ENCODE measurements around the gene PHPT1.

The PHPT1 gene

DNA sequence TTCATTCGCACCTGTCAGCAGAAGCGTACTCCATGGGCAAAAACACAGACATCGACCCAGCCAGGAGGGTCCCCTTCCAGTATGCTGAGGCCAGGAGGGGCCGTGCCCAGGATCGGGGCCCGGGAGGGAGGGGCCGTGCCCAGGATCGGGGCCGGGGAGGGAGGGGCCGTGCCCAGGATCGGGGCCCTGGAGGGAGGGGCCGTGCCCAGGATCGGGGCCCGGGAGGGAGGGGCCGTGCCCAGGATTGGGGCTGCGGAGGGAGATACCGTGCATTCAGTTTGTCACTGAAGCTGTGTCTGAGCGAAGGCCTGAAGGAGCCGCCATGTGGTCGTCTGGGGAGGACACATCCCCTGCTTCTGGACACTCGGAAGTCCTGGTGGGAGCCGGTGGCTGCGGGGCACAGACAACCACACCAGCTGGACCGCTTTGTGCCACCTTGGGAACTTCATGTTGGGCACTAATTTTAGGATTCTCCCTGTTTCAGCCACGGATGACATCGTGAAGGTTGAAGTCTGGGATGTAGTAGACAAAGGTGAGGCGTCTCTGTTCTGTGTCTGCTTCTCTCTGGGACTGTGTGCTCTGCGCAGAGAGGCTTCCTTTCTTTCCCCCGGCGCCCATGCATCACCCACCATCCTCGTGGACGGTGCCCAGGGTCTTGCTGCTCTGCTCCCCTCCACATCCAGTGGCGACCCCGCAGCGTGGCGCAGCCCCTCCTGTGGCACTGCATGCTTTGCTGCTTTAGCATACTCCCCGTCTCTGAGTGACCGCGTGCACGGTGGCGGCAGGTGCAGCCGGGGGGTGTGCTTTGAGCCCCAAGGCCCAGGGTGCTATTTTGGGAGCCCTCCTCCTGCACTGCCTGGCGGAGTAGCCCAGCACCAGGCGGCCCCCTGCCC lies 23.7 kb upstream of the PHPT1 start:
- Histone ChIP-seq H3K4me1 (ENCODE audit: control insufficient read depth, low read depth, low read length) (peaks cover 5% of the 10 kb centered on the region), H3K9ac (ENCODE audit: low read length) (no peak overlapping the region), H3K4me3 (ENCODE audit: low read length) (no peak overlapping the region), H3K9me3 (ENCODE audit: control insufficient read depth, low read depth, low read length) (no peaks in the 10 kb centered on the region), H3K27me3 (ENCODE audit: control insufficient read depth, insufficient read depth, low read length) (peaks cover 6% of the 10 kb centered on the region), H3K36me3 (ENCODE audit: control insufficient read depth, low read depth, low read length) (peaks cover 47% of the 10 kb centered on the region), H3K27ac (ENCODE audit: low read length) (no peak overlapping the region)

DNA sequence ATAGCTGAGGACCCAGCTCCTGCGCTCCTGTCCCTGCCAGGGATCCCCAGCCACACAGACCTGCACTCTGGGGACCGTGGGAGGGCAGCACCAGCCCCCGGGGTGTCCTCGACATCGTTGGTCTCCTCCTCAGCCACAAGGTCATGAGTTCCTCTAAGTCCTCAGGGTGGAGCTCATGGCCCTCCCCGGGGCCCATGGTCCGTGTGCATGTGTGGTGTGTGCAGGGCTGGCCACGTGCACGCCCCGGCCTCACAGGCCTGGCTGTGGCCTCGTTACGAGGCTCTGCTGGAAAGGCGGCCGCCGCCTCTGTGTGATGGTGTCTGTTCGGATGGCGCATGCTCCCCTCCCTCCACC lies 23.0 kb upstream of the PHPT1 start:
- no peak overlapping the region for H3K27ac ChIP-seq (ENCODE audit: low read length)
- H3K36me3 ChIP-seq (ENCODE audit: control insufficient read depth, low read depth, low read length) = peaks cover 53% of the 10 kb centered on the region
- no peaks in the 10 kb centered on the region for H3K4me1 ChIP-seq (ENCODE audit: control insufficient read depth, low read depth, low read length)
- H3K9me3 ChIP-seq (ENCODE audit: control insufficient read depth, low read depth, low read length) = no peaks in the 10 kb centered on the region
- no peak overlapping the region for H3K9ac ChIP-seq (ENCODE audit: low read length)
- no peaks in the 10 kb centered on the region for H3K27me3 ChIP-seq (ENCODE audit: control insufficient read depth, insufficient read depth, low read length)
- H3K4me3 ChIP-seq (ENCODE audit: low read length) = no peak overlapping the region

DNA sequence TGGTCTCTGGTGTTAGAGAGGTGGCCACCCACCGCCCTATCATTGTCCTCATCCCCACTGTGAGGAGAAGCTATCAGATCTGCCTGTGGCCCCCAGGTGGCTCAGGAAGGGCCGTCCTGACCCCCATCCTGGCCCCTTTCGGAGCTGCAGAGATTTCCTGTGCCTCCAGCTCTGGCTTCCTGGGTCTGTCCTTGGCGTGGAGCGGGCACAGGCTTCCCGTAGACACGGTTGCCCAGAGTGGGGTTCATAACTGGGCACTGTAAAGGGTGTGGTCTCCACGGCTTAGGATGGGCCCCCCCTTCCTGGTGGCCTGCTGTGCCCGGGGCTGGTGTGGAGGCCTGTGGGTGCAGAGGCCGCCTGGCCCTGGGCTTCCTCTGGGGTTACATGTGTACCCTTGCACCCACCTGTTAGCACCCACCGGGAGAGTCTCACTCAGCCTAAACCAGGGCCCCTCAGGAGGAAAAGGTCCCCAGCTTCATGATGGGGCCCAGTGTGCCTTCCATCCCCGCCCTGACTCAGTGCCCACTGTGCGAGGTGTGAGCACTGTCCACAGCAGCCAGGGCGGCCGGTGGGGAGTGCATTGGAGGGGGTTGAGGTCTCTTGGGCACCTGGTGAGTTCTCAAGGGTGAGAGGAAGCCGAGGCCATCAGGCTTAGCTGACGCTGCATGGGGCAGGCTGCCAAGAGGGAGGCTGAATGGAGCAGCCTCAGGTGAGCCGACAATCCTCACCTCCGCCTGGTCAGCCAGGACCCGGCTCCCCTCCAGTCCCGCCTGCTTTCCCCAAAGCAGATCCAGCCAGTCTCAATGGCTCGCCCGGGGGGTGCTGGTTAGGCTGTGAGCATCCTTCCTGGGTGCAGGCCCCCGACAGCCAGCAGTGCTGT lies 22.3 kb upstream of the PHPT1 start:
- H3K27me3 ChIP-seq (ENCODE audit: control insufficient read depth, insufficient read depth, low read length) = no peaks in the 10 kb centered on the region
- H3K9ac ChIP-seq (ENCODE audit: low read length) = no peak overlapping the region
- H3K4me3 ChIP-seq (ENCODE audit: low read length) = no peak overlapping the region
- peaks cover 54% of the 10 kb centered on the region for H3K36me3 ChIP-seq (ENCODE audit: control insufficient read depth, low read depth, low read length)
- no peaks in the 10 kb centered on the region for H3K4me1 ChIP-seq (ENCODE audit: control insufficient read depth, low read depth, low read length)
- no peak overlapping the region for H3K27ac ChIP-seq (ENCODE audit: low read length)
- H3K9me3 ChIP-seq (ENCODE audit: control insufficient read depth, low read depth, low read length) = no peaks in the 10 kb centered on the region

DNA sequence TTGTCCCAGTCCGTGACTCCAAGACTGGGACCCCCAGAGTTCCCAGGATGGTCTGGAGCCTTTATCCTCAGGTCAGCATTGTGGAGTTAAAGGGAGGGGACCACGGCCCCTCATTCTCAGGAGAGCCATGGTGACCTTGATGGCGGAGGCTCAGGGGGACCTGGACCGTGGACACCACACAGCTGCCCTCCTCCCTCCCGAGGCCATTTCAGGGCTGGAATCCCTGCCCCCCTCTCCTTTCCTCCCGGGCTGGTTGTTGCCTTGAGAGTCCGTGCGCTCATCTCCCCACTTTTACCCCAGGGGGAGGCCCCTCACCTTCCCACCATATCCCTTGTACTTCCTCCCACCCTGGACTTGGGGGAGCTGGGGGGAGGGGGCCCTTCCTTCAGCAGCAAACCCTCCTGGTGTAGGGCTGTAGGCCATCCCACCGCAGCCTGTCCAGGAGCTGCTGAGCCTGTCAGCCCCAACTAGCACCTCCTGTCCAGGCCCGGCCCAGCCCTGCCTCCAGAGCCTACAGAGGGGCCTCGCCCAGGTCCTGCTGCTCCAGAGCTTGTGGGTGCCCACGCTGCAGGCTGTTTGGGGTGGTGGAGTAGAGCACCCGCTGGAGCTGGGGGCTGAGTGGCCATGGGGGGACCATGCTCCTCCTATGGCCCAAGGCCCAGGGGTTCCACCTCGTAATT lies 21.3 kb upstream of the PHPT1 start:
- no peaks in the 10 kb centered on the region for H3K27me3 ChIP-seq (ENCODE audit: control insufficient read depth, insufficient read depth, low read length)
- H3K9ac ChIP-seq (ENCODE audit: low read length) = no peak overlapping the region
- H3K27ac ChIP-seq (ENCODE audit: low read length) = no peak overlapping the region
- H3K4me3 ChIP-seq (ENCODE audit: low read length) = no peak overlapping the region
- no peaks in the 10 kb centered on the region for H3K4me1 ChIP-seq (ENCODE audit: control insufficient read depth, low read depth, low read length)
- H3K9me3 ChIP-seq (ENCODE audit: control insufficient read depth, low read depth, low read length) = no peaks in the 10 kb centered on the region
- peaks cover 60% of the 10 kb centered on the region for H3K36me3 ChIP-seq (ENCODE audit: control insufficient read depth, low read depth, low read length)

DNA sequence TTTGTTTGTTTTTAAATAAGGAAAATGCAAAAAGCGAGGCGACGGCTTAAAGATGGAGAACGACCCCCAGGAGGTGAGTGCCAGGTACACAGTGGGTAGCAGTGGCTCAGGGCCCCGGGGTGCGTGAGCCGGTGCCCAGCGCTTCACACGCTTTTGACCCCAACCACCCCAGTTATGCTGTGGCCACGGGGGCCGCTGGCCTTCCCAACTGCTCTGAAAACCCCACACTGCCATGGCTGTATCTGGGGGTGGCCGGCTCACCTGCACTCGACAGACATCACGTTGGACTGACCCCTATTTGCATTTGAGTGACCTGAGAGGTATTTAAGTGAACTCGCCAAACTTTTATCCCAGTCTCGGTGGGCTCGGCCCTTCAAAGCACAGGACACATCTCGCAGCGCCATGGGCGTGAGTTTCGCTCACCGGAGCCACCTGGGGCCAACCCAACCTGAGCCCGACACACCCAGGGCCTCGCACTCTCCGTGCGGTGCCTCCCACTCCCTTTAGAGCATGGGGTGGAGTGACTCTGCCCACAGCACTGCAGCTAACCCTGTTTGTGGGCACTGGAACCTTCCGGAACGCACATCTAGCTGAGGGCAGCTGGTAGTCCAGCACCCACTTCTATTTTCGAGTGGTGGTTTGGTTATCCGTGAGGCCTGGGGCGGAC lies 20.6 kb upstream of the PHPT1 start:
- peaks cover 56% of the 10 kb centered on the region for H3K36me3 ChIP-seq (ENCODE audit: control insufficient read depth, low read depth, low read length)
- H3K4me1 ChIP-seq (ENCODE audit: control insufficient read depth, low read depth, low read length) = no peaks in the 10 kb centered on the region
- H3K27ac ChIP-seq (ENCODE audit: low read length) = no peak overlapping the region
- no peaks in the 10 kb centered on the region for H3K9me3 ChIP-seq (ENCODE audit: control insufficient read depth, low read depth, low read length)
- H3K9ac ChIP-seq (ENCODE audit: low read length) = no peak overlapping the region
- no peaks in the 10 kb centered on the region for H3K27me3 ChIP-seq (ENCODE audit: control insufficient read depth, insufficient read depth, low read length)
- H3K4me3 ChIP-seq (ENCODE audit: low read length) = no peak overlapping the region

DNA sequence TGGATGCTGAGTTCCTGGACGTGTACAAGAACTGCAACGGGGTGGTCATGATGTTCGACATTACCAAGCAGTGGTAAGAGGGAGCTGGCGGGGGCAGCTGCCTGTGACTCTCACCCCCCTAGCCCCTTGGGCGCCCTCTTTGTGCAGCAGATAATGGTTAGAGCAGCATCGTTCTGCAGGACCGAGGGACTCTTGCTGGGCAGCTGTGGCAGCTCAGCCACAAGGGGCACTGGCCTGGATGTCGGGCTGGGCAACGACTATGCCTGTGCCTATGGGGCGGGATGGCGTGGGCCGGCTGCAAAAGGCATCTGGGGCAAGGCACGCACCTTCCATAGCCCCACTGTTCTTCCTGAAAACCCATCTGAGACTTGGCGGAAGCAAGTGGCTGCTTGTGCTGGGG lies 19.8 kb upstream of the PHPT1 start:
- H3K4me3 ChIP-seq (ENCODE audit: low read length) = no peak overlapping the region
- H3K27me3 ChIP-seq (ENCODE audit: control insufficient read depth, insufficient read depth, low read length) = no peaks in the 10 kb centered on the region
- H3K4me1 ChIP-seq (ENCODE audit: control insufficient read depth, low read depth, low read length) = no peaks in the 10 kb centered on the region
- H3K36me3 ChIP-seq (ENCODE audit: control insufficient read depth, low read depth, low read length) = peaks cover 53% of the 10 kb centered on the region
- no peaks in the 10 kb centered on the region for H3K9me3 ChIP-seq (ENCODE audit: control insufficient read depth, low read depth, low read length)
- H3K27ac ChIP-seq (ENCODE audit: low read length) = no peak overlapping the region
- H3K9ac ChIP-seq (ENCODE audit: low read length) = no peak overlapping the region

DNA sequence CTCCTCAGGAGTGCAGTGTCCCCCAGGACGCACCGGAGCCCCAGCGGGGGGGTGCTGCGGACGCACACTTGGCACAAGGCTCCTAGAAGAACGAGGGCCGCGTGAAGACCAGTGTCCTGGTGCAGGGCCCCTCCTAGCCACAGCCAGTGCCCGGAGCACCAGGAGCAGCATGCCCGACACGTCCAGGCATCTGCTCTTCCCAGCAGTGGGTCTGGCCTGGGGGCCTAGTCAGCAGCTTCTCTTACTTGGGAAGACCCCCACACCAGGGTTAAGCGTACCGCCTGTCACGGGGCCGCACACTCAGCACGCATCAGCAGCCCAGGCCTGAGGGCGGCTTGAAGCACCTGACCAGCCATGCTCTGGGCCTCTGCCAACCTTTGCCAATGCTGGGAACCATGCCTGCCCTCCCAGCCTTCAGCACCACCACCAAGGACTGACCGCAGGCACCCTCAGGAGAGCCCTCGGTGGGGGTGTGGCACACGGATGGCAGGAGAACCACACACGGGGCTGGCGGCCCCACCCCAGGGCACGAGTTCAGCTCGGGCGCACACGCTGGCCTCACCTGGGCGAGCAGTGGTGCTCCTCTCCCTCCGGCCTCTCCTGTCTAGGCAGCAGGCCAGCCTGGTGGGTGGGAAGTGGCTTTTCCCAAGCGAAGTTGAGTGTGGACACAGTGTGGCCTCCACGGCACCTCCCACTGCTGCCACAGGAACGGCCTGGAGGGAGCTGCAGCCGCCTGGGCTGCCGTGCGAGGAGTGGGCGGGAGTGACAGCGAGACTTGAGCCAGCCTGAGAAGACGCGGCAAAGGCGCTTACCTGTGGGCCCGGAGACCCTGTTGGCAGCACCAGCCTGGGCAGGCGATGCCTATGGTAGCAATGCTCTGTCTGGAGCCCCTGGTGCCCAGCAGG lies 19.0 kb upstream of the PHPT1 start:
- Histone ChIP-seq H3K27ac (ENCODE audit: low read length) (no peak overlapping the region), H3K9ac (ENCODE audit: low read length) (no peak overlapping the region), H3K36me3 (ENCODE audit: control insufficient read depth, low read depth, low read length) (peaks cover 53% of the 10 kb centered on the region), H3K27me3 (ENCODE audit: control insufficient read depth, insufficient read depth, low read length) (no peaks in the 10 kb centered on the region), H3K4me1 (ENCODE audit: control insufficient read depth, low read depth, low read length) (no peaks in the 10 kb centered on the region), H3K9me3 (ENCODE audit: control insufficient read depth, low read depth, low read length) (no peaks in the 10 kb centered on the region), H3K4me3 (ENCODE audit: low read length) (no peak overlapping the region)

DNA sequence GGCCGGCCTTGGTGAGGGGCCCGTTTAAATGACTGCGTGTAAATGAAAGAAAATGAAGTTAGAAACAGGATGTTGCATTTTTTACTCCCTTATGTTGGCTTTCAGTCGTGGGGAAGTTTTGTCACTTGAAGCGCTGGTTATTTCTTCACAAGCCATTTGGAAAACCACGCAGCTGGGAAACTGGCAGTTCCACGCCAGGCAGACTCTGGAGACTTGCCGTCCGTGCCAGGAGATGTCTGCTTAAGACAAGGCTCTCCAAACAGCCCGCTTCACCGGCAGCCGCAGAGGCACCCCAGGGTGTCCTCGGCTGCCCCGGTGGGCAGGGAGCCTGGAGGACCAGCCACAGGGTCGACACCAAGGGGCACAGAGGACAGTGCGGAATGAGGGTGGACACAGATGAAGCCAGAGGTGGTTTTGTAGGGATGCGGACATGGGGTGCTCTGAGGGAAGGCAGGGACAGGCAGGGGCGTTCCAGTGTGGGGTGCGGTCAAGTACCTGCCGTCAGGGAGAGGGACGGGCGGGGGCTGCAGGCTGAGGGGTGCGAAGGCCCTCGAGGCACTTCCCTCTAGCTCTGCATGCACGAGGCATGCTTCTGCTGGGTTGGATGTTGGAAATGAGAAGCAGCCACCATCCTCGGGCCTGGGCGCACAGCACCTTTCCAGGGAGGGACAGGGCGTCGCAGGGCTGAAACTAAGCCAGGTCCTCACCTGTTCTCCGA lies 18.0 kb upstream of the PHPT1 start:
- H3K36me3 ChIP-seq (ENCODE audit: control insufficient read depth, low read depth, low read length) = peaks cover 46% of the 10 kb centered on the region
- H3K9ac ChIP-seq (ENCODE audit: low read length) = no peak overlapping the region
- H3K27me3 ChIP-seq (ENCODE audit: control insufficient read depth, insufficient read depth, low read length) = no peaks in the 10 kb centered on the region
- H3K4me3 ChIP-seq (ENCODE audit: low read length) = no peak overlapping the region
- no peaks in the 10 kb centered on the region for H3K4me1 ChIP-seq (ENCODE audit: control insufficient read depth, low read depth, low read length)
- H3K27ac ChIP-seq (ENCODE audit: low read length) = no peak overlapping the region
- H3K9me3 ChIP-seq (ENCODE audit: control insufficient read depth, low read depth, low read length) = no peaks in the 10 kb centered on the region

DNA sequence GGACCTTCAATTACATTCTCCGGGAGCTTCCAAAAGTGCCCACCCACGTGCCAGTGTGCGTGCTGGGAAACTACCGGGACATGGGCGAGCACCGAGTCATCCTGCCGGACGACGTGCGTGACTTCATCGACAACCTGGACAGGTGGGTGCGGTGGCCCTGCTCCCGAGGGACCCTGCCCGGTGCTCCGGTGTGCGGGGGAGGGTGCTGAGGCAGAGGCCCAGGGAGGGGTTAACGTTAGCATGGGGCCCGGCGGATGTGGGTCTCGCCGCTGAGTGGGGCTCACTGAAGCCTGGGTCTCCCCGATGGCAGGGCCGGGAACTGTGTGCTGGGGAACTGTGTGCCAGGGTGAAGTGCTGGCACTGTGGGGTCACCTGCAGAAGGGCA lies 17.5 kb upstream of the PHPT1 start:
- Histone ChIP-seq H3K9ac (ENCODE audit: low read length) (no peak overlapping the region), H3K36me3 (ENCODE audit: control insufficient read depth, low read depth, low read length) (peaks cover 42% of the 10 kb centered on the region), H3K4me1 (ENCODE audit: control insufficient read depth, low read depth, low read length) (no peaks in the 10 kb centered on the region), H3K4me3 (ENCODE audit: low read length) (no peak overlapping the region), H3K27me3 (ENCODE audit: control insufficient read depth, insufficient read depth, low read length) (no peaks in the 10 kb centered on the region), H3K27ac (ENCODE audit: low read length) (no peak overlapping the region), H3K9me3 (ENCODE audit: control insufficient read depth, low read depth, low read length) (no peaks in the 10 kb centered on the region)

DNA sequence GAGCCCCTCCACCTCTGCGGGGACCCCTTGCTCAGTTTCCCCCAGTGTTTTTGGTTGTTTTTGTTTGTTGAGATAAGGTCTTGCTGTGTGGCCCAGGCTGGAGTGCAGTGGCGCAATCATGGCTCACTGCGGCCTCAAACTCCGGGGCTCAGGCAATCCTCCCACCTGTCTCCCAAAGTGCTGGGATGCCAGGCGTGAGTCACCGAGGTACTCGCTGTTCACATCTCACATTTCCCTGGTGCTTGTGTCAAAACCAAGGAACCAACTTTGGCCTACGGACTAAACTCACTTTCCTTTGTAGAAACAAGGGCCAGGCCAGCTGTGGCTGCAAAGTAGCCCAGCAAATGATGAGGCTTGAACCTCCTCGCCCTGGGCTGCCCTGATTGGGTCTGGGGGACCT lies 16.6 kb upstream of the PHPT1 start:
- Histone ChIP-seq H3K27ac (ENCODE audit: low read length) (no peak overlapping the region), H3K9me3 (ENCODE audit: control insufficient read depth, low read depth, low read length) (no peaks in the 10 kb centered on the region), H3K36me3 (ENCODE audit: control insufficient read depth, low read depth, low read length) (peaks cover 35% of the 10 kb centered on the region), H3K4me1 (ENCODE audit: control insufficient read depth, low read depth, low read length) (no peaks in the 10 kb centered on the region), H3K9ac (ENCODE audit: low read length) (no peak overlapping the region), H3K4me3 (ENCODE audit: low read length) (no peak overlapping the region), H3K27me3 (ENCODE audit: control insufficient read depth, insufficient read depth, low read length) (no peaks in the 10 kb centered on the region)
